Transverse colon (tissue), 4 donors: ENCODE data around the gene DIP2B. TPM values are rescaled to one million over a fixed set of nuclear protein-coding genes. Genes with fewer than 3 reads are reported as not detected.
"Not testable (repeated sequence)": the region's sequence is repeated elsewhere in the genome, so short reads cannot be mapped to it uniquely, and the experiment has no call there.

Source experiments
- DNase-seq: peaks from one replicate; pipeline ENCODE4 v3.0.0-alpha.2; 2019
- H3K27ac ChIP-seq, 4 donors: fragments of 200-600 bp; sonication (generic); 2 replicates each; pipeline ENCODE4 v1.5.1; 2016 to 2018; ENCODE audit warnings: inconsistent platforms in 4 of 4
- H3K27me3 ChIP-seq: fragments of 200-600 bp; sonication (generic); 2 replicates; pipeline ENCODE4 v1.5.1; 2017; ENCODE audit warnings: inconsistent platforms
- H3K36me3 ChIP-seq, 4 donors: fragments of 200-600 bp; sonication (generic); 2 replicates each; pipeline ENCODE4 v1.5.1; 2017 to 2019; ENCODE audit warnings: inconsistent platforms in 4 of 4
- H3K4me1 ChIP-seq, 4 donors: fragments of 200-600 bp; sonication (generic); 2 replicates each; pipeline ENCODE4 v1.5.1; 2017 to 2020; ENCODE audit warnings: inconsistent platforms in 4 of 4
- H3K4me3 ChIP-seq, 4 donors: fragments of 200-600 bp; sonication (generic); 1 replicate in 1 of 4; 2 replicates in 3 of 4; pipeline versions ENCODE4 v1.5.1 to v1.6.1; 2017 to 2019; ENCODE audit warnings: inconsistent platforms in 4 of 4
- H3K9me3 ChIP-seq, 2 donors: fragments of 200-600 bp; sonication (generic); 2 replicates each; pipeline ENCODE4 v1.5.1; 2017 to 2019; ENCODE audit warnings: inconsistent platforms in 2 of 2
- CTCF ChIP-seq, 5 experiments: fragments of 200-600 bp in 3 of 5; fragments of 450-650 bp in 2 of 5; sonication (generic) in 3 of 5; IDR thresholded peaks; 1 replicate in 2 of 5; 2 replicates in 3 of 5; pipeline ENCODE4 v1.5.1; 2016 to 2017; ENCODE audit warnings: antibody characterized with exemption in 5 of 5, inconsistent platforms in 3 of 5, mild to moderate bottlenecking in 2 of 5, moderate library complexity in 1 of 5
- EP300 ChIP-seq: sonication (generic); formaldehyde crosslinking; IDR thresholded peaks from one replicate; pipeline ENCODE4 v1.6.1; 2017; ENCODE audit warnings: antibody characterized with exemption, low read depth
- POLR2A ChIP-seq: fragments of 450-650 bp; IDR thresholded peaks from one replicate; pipeline ENCODE4 v1.6.1; 2016; ENCODE audit warnings: antibody characterized with exemption, mild to moderate bottlenecking, moderate library complexity
- POLR2AphosphoS5 ChIP-seq, 3 donors: sonication (generic); formaldehyde crosslinking; IDR thresholded peaks; one replicate each; pipeline ENCODE4 v1.6.1; 2016; ENCODE audit warnings: antibody characterized with exemption in 3 of 3
- WGBS, 2 donors: methylation state at CpG; one replicate each; pipeline ENCODE4 v1.1.5; 2018; ENCODE audit warnings: low coverage in 1 of 2; 5-methylcytosine and 5-hydroxymethylcytosine counted together
- in situ Hi-C, 4 donors: fragments of 200-750 bp; cut with MboI; loops; one replicate each; pipeline versions ENCODE4 v1.15.0 to v1.15.1; 2017; ENCODE audit warnings: low sequenced_read_pairs in 3 of 4, low pct_ligation_motif_present in 1 of 4, low pct_unique_long_range_greater_than_20kb in 1 of 4
- intact Hi-C: fragments of 100-400 bp; cut with DNase I; formaldehyde crosslinking; loops from one replicate; pipeline ENCODE4 v1.15.1; 2023; ENCODE audit warnings: low total_unique reads
- total RNA-seq, 4 donors: library from RNA; depleted of rRNA; stranded (reverse); fragments of >200 nt; gene quantifications; one replicate each; pipeline ENCODE4 v1.1.0, GENCODE V29; 2016

The DIP2B gene
- total RNA-seq, 4 donors from 2014 or later = 40.0 to 129 (median 57.9) TPM

- intact Hi-C loops = no loop called here
- in situ Hi-C loops = no loop called here
- Histone ChIP-seq H3K9me3 (no peaks in the 10 kb centered on the region), H3K4me1 (no peaks in the 10 kb centered on the region), H3K4me3 (no peak overlapping the region), H3K27me3 (no peaks in the 10 kb centered on the region), H3K27ac (no peak overlapping the region), H3K36me3 (no peaks in the 10 kb centered on the region)
- WGBS, 2 donors = 86 to 96% methylated on average over 3 to 4 of the region's 4 CpGs
- DNase-seq = no peak
- TF ChIP-seq CTCF (IDR thresholded peaks at IDR 0.05) = no peak
- TF ChIP-seq EP300 = no peak
Measured at GRCh38 chr12:50482571-50482970, 22.2 kb upstream of the DIP2B start.

GRCh38 chr12:50483488-50483887 is 21.3 kb upstream of the DIP2B start:
- Histone ChIP-seq H3K4me3 (no peak overlapping the region), H3K27ac (no peak overlapping the region), H3K9me3 (no peaks in the 10 kb centered on the region), H3K27me3 (no peaks in the 10 kb centered on the region), H3K4me1 (no peaks in the 10 kb centered on the region), H3K36me3 (no peaks in the 10 kb centered on the region)
- in situ Hi-C loops (no loop called here), intact Hi-C loops (no loop called here)
- no peak for DNase-seq
- 95 to 100% methylated on average over 1 of the region's 1 CpG for WGBS, 2 donors
- TF ChIP-seq POLR2A = no peak
- TF ChIP-seq CTCF (IDR thresholded peaks at IDR 0.05) = no peak
- no peak for TF ChIP-seq POLR2AphosphoS5 (IDR thresholded peaks at IDR 0.05)
- no peak for TF ChIP-seq EP300

- 88 to 91% methylated on average over 5 of the region's 5 CpGs for WGBS, 2 donors
- H3K4me3 ChIP-seq = no peak overlapping the region
- no peaks in the 10 kb centered on the region for H3K4me1 ChIP-seq
- no peaks in the 10 kb centered on the region for H3K27me3 ChIP-seq
- in situ Hi-C loops (no loop called here), intact Hi-C loops (no loop called here)
- peaks cover 4 to 10% of the 10 kb centered on the region in 2 donors for H3K9me3 ChIP-seq
- no peak for DNase-seq
- no peak for TF ChIP-seq CTCF (IDR thresholded peaks at IDR 0.05)
- TF ChIP-seq POLR2A = no peak
- TF ChIP-seq EP300 = no peak
- no peak for TF ChIP-seq POLR2AphosphoS5 (IDR thresholded peaks at IDR 0.05)
- no peak overlapping the region for H3K27ac ChIP-seq
- H3K36me3 ChIP-seq = no peaks in the 10 kb centered on the region
Measured at GRCh38 chr12:50488801-50489200, 16.0 kb upstream of the DIP2B start.

GRCh38 chr12:50498119-50498518 is 6.7 kb upstream of the DIP2B start:
- WGBS, 2 donors = 87 to 96% methylated on average over 6 to 11 of the region's 11 CpGs
- H3K4me3 ChIP-seq, H3K4me1 ChIP-seq, in situ Hi-C loops, DNase-seq, H3K27me3 ChIP-seq, H3K27ac ChIP-seq, H3K36me3 ChIP-seq, intact Hi-C loops: not testable (repeated sequence)
- H3K9me3 ChIP-seq = peaks cover 18 to 31% of the 10 kb centered on the region in 2 donors
